ENCODE measurements around the gene THSD7B.

THSD7B gene

GRCh38 chr2:137345994-137346393 lies 580.6 kb downstream of the THSD7B start:
- Histone ChIP-seq H4K8ac (ENCODE audit: low read depth, low read length) (no peak overlapping the region), H3K36me3 (ENCODE audit: control insufficient read depth in 1 of 2, insufficient read depth in 2 of 2, low read length in 2 of 2) (no peaks in the 10 kb centered on the region), H3K4me1 (ENCODE audit: control insufficient read depth in 1 of 2, insufficient read depth in 2 of 2, low read length in 2 of 2) (no peaks in the 10 kb centered on the region), H3K4me2 (ENCODE audit: low read length) (no peak overlapping the region), H3K14ac (ENCODE audit: low read length) (no peak overlapping the region), H3K27ac (ENCODE audit: low read depth, low read length) (no peak overlapping the region), H3K9ac (ENCODE audit: low read length) (no peak overlapping the region), H2AFZ (ENCODE audit: insufficient read depth, low read length, poor library complexity) (no peak overlapping the region), H3K79me2 (ENCODE audit: control insufficient read depth, insufficient read depth, low read length, poor library complexity) (no peaks in the 10 kb centered on the region), H2BK120ac (ENCODE audit: insufficient read depth, low read length, poor library complexity) (no peak overlapping the region), H3K4me3 (ENCODE audit: low read depth, low read length) (no peak overlapping the region), H3K79me1 (ENCODE audit: low read length) (no peaks in the 10 kb centered on the region), H3K23ac (ENCODE audit: low read length) (no peak overlapping the region), H2BK5ac (ENCODE audit: low read depth, low read length, poor library complexity) (no peak overlapping the region), H2AK5ac (ENCODE audit: low read length) (no peak overlapping the region), H4K91ac (ENCODE audit: low read depth, low read length) (no peak overlapping the region), H3K18ac (ENCODE audit: low read length) (no peak overlapping the region), H3K9me3 (ENCODE audit: insufficient read depth, low read depth, low read length) (no peaks in the 10 kb centered on the region), H3K4ac (ENCODE audit: low read depth, low read length) (no peak overlapping the region), H3K27me3 (ENCODE audit: insufficient read depth, low read length) (no peaks in the 10 kb centered on the region), H2BK12ac (ENCODE audit: low read length) (no peak overlapping the region), H4K12ac (ENCODE audit: low read depth, low read length) (no peak overlapping the region)
- no CpG with 5 or more reads among the region's 4 CpGs for WGBS (ENCODE audit: extremely low coverage, insufficient coverage, insufficient read length)
- no peak for DNase-seq

- no peak overlapping the region for H2AK5ac ChIP-seq (ENCODE audit: low read length)
- H2BK12ac ChIP-seq (ENCODE audit: low read length), result no peak overlapping the region
- H3K14ac ChIP-seq (ENCODE audit: low read length), result no peak overlapping the region
- H3K9me3 ChIP-seq (ENCODE audit: insufficient read depth, low read depth, low read length), result no peaks in the 10 kb centered on the region
- no peak overlapping the region for H4K12ac ChIP-seq (ENCODE audit: low read depth, low read length)
- H3K23ac ChIP-seq (ENCODE audit: low read length), result no peak overlapping the region
- H4K8ac ChIP-seq (ENCODE audit: low read depth, low read length), result no peak overlapping the region
- H3K27me3 ChIP-seq (ENCODE audit: insufficient read depth, low read length), result no peaks in the 10 kb centered on the region
- no peaks in the 10 kb centered on the region for H3K79me2 ChIP-seq (ENCODE audit: control insufficient read depth, insufficient read depth, low read length, poor library complexity)
- DNase-seq, result no peak
- no peaks in the 10 kb centered on the region for H3K79me1 ChIP-seq (ENCODE audit: low read length)
- H3K4me1 ChIP-seq (ENCODE audit: control insufficient read depth in 1 of 2, insufficient read depth in 2 of 2, low read length in 2 of 2), result no peaks in the 10 kb centered on the region
- no peak overlapping the region for H4K91ac ChIP-seq (ENCODE audit: low read depth, low read length)
- no peak overlapping the region for H3K4me2 ChIP-seq (ENCODE audit: low read length)
- no peak overlapping the region for H2AFZ ChIP-seq (ENCODE audit: insufficient read depth, low read length, poor library complexity)
- no peak overlapping the region for H3K18ac ChIP-seq (ENCODE audit: low read length)
- no peak overlapping the region for H2BK5ac ChIP-seq (ENCODE audit: low read depth, low read length, poor library complexity)
- H3K27ac ChIP-seq (ENCODE audit: low read depth, low read length), result no peak overlapping the region
- no peak overlapping the region for H3K4me3 ChIP-seq (ENCODE audit: low read depth, low read length)
- no peak overlapping the region for H3K4ac ChIP-seq (ENCODE audit: low read depth, low read length)
- H2BK120ac ChIP-seq (ENCODE audit: insufficient read depth, low read length, poor library complexity), result no peak overlapping the region
- no peaks in the 10 kb centered on the region for H3K36me3 ChIP-seq (ENCODE audit: control insufficient read depth in 1 of 2, insufficient read depth in 2 of 2, low read length in 2 of 2)
- H3K9ac ChIP-seq (ENCODE audit: low read length), result no peak overlapping the region
- WGBS (ENCODE audit: extremely low coverage, insufficient coverage, insufficient read length), result no CpG with 5 or more reads among the region's 3 CpGs
These were observed 583.0 kb downstream of the THSD7B start for GRCh38 chr2:137348301-137348700.

GRCh38 chr2:137357634-137358033 lies 592.3 kb downstream of the THSD7B start:
- Histone ChIP-seq H3K9me3 (ENCODE audit: insufficient read depth, low read depth, low read length) (peaks cover 5% of the 10 kb centered on the region), H4K8ac (ENCODE audit: low read depth, low read length) (no peak overlapping the region), H3K79me1 (ENCODE audit: low read length) (no peaks in the 10 kb centered on the region), H2BK12ac (ENCODE audit: low read length) (no peak overlapping the region), H3K36me3 (ENCODE audit: control insufficient read depth in 1 of 2, insufficient read depth in 2 of 2, low read length in 2 of 2) (peaks cover 0 to 2% of the 10 kb centered on the region in 2 experiments), H3K14ac (ENCODE audit: low read length) (no peak overlapping the region), H2BK120ac (ENCODE audit: insufficient read depth, low read length, poor library complexity) (no peak overlapping the region), H2AK5ac (ENCODE audit: low read length) (no peak overlapping the region), H3K79me2 (ENCODE audit: control insufficient read depth, insufficient read depth, low read length, poor library complexity) (no peaks in the 10 kb centered on the region), H4K91ac (ENCODE audit: low read depth, low read length) (no peak overlapping the region), H3K27me3 (ENCODE audit: insufficient read depth, low read length) (no peaks in the 10 kb centered on the region), H3K4ac (ENCODE audit: low read depth, low read length) (no peak overlapping the region), H3K23ac (ENCODE audit: low read length) (no peak overlapping the region), H3K9ac (ENCODE audit: low read length) (no peak overlapping the region), H3K4me3 (ENCODE audit: low read depth, low read length) (no peak overlapping the region), H2BK5ac (ENCODE audit: low read depth, low read length, poor library complexity) (no peak overlapping the region), H4K12ac (ENCODE audit: low read depth, low read length) (no peak overlapping the region), H3K4me2 (ENCODE audit: low read length) (no peak overlapping the region), H3K18ac (ENCODE audit: low read length) (no peak overlapping the region), H3K4me1 (ENCODE audit: control insufficient read depth in 1 of 2, insufficient read depth in 2 of 2, low read length in 2 of 2) (no peaks in the 10 kb centered on the region), H3K27ac (ENCODE audit: low read depth, low read length) (no peak overlapping the region), H2AFZ (ENCODE audit: insufficient read depth, low read length, poor library complexity) (no peak overlapping the region)
- no peak for DNase-seq

GRCh38 chr2:137367361-137367760 lies 602.0 kb downstream of the THSD7B start:
- H3K36me3 ChIP-seq (ENCODE audit: control insufficient read depth in 1 of 2, insufficient read depth in 2 of 2, low read length in 2 of 2), result no peaks in the 10 kb centered on the region
- no peaks in the 10 kb centered on the region for H3K9me3 ChIP-seq (ENCODE audit: insufficient read depth, low read depth, low read length)
- peaks cover 3% of the 10 kb centered on the region for H3K79me1 ChIP-seq (ENCODE audit: low read length)
- H3K18ac ChIP-seq (ENCODE audit: low read length), result no peak overlapping the region
- no peak overlapping the region for H3K23ac ChIP-seq (ENCODE audit: low read length)
- H2AFZ ChIP-seq (ENCODE audit: insufficient read depth, low read length, poor library complexity), result no peak overlapping the region
- H3K27ac ChIP-seq (ENCODE audit: low read depth, low read length), result peak overlapping the region; percentile 58
- no peaks in the 10 kb centered on the region for H3K27me3 ChIP-seq (ENCODE audit: insufficient read depth, low read length)
- H2BK120ac ChIP-seq (ENCODE audit: insufficient read depth, low read length, poor library complexity), result no peak overlapping the region
- no peak overlapping the region for H3K4me3 ChIP-seq (ENCODE audit: low read depth, low read length)
- H4K12ac ChIP-seq (ENCODE audit: low read depth, low read length), result no peak overlapping the region
- H3K9ac ChIP-seq (ENCODE audit: low read length), result no peak overlapping the region
- no peaks in the 10 kb centered on the region for H3K79me2 ChIP-seq (ENCODE audit: control insufficient read depth, insufficient read depth, low read length, poor library complexity)
- H2AK5ac ChIP-seq (ENCODE audit: low read length), result no peak overlapping the region
- no CpG with 5 or more reads among the region's 1 CpG for WGBS (ENCODE audit: extremely low coverage, insufficient coverage, insufficient read length)
- no peak for DNase-seq
- H3K4me2 ChIP-seq (ENCODE audit: low read length), result peak overlapping the region; percentile 38
- H3K4me1 ChIP-seq (ENCODE audit: control insufficient read depth in 1 of 2, insufficient read depth in 2 of 2, low read length in 2 of 2), result peaks cover 0 to 3% of the 10 kb centered on the region in 2 experiments
- H4K91ac ChIP-seq (ENCODE audit: low read depth, low read length), result no peak overlapping the region
- no peak overlapping the region for H3K14ac ChIP-seq (ENCODE audit: low read length)
- no peak overlapping the region for H2BK5ac ChIP-seq (ENCODE audit: low read depth, low read length, poor library complexity)
- no peak overlapping the region for H4K8ac ChIP-seq (ENCODE audit: low read depth, low read length)
- H2BK12ac ChIP-seq (ENCODE audit: low read length), result peak overlapping the region; percentile 10
- no peak overlapping the region for H3K4ac ChIP-seq (ENCODE audit: low read depth, low read length)

Data from trophoblast cell (in vitro differentiated cells and primary cell).